ENCODE measurements around the gene TYMP.

DNA sequence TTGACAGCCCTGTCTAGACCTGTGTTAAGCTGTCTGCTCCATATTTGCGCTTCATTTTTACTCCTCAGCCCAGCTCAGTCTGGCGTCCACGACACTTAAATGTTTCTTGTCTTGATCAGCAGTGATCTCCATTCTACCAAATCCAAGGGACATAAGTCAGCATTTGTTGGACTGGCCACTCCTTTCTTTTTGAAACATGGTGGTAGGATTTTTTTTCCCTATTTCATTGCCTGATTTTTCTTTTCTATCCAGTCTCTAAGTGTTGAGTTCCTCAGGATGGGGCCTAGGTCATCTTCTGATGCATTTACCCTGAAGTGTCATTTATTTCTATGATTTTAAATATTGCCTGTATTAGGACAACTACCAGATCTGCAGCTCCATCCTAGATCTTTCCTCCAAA is 20.9 kb downstream of the TYMP start:
- TF ChIP-seq, protein P1, sequence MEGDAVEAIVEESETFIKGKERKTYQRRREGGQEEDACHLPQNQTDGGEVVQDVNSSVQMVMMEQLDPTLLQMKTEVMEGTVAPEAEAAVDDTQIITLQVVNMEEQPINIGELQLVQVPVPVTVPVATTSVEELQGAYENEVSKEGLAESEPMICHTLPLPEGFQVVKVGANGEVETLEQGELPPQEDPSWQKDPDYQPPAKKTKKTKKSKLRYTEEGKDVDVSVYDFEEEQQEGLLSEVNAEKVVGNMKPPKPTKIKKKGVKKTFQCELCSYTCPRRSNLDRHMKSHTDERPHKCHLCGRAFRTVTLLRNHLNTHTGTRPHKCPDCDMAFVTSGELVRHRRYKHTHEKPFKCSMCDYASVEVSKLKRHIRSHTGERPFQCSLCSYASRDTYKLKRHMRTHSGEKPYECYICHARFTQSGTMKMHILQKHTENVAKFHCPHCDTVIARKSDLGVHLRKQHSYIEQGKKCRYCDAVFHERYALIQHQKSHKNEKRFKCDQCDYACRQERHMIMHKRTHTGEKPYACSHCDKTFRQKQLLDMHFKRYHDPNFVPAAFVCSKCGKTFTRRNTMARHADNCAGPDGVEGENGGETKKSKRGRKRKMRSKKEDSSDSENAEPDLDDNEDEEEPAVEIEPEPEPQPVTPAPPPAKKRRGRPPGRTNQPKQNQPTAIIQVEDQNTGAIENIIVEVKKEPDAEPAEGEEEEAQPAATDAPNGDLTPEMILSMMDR (IDR thresholded peaks at IDR 0.05; ENCODE audit: extremely low read depth in 1 of 2, insufficient read depth in 1 of 2, low read depth in 1 of 2, low read length in 2 of 2), result no peak
- no peak for TF ChIP-seq EZH2 (IDR thresholded peaks at IDR 0.05; ENCODE audit: borderline replicate concordance, low read depth, low read length, severe bottlenecking)

All from endothelial cell of umbilical vein (primary cell).